HG02678 (cell line): ENCODE data around the gene ERC2.

Experiments used
- ATAC-seq: cut with Tn5 transposase; IDR thresholded peaks from one replicate; pipeline ENCODE4 v1.9.1; 2021; ENCODE audit warnings: mild to moderate bottlenecking, moderate library complexity; ENCODE audit not compliant: unreplicated experiment

Gene ERC2

GRCh38 chr3:56369914-56370313 lies 98.4 kb downstream of the ERC2 start:
- no peak for ATAC-seq

GRCh38 chr3:56368846-56369245 lies 99.4 kb downstream of the ERC2 start:
- no peak for ATAC-seq

GRCh38 chr3:56366641-56367162 lies 101.6 kb downstream of the ERC2 start:
- no peak for ATAC-seq

- ATAC-seq, result no peak
Measured at GRCh38 chr3:56365905-56366640, 102.2 kb downstream of the ERC2 start.

GRCh38 chr3:56364665-56365064 lies 103.6 kb downstream of the ERC2 start:
- no peak for ATAC-seq

GRCh38 chr3:56363720-56364119 lies 104.5 kb downstream of the ERC2 start:
- no peak for ATAC-seq

- ATAC-seq, result no peak
Measured at GRCh38 chr3:56361731-56362130, 106.5 kb downstream of the ERC2 start.

- ATAC-seq, result no peak
Measured at GRCh38 chr3:56357266-56357665, 111.0 kb downstream of the ERC2 start.

- no peak for ATAC-seq
Measured at GRCh38 chr3:56356808-56357207, 111.5 kb downstream of the ERC2 start.

GRCh38 chr3:56355570-56356185 lies 112.6 kb downstream of the ERC2 start:
- no peak for ATAC-seq

GRCh38 chr3:56351537-56351936 lies 116.7 kb downstream of the ERC2 start:
- ATAC-seq, result no peak

GRCh38 chr3:56347219-56347871 lies 120.9 kb downstream of the ERC2 start:
- no peak for ATAC-seq

- ATAC-seq, result no peak
Measured at GRCh38 chr3:56342475-56342874, 125.8 kb downstream of the ERC2 start.

- no peak for ATAC-seq
Measured at GRCh38 chr3:56339671-56340070, 128.6 kb downstream of the ERC2 start.

- ATAC-seq, result no peak
Measured at GRCh38 chr3:56339244-56339643, 129.0 kb downstream of the ERC2 start.

GRCh38 chr3:56336023-56336422 lies 132.2 kb downstream of the ERC2 start:
- ATAC-seq, result no peak

- ATAC-seq, result no peak
Measured at GRCh38 chr3:56324473-56324872, 143.8 kb downstream of the ERC2 start.

GRCh38 chr3:56323986-56324420 lies 144.3 kb downstream of the ERC2 start:
- ATAC-seq, result no peak

- ATAC-seq, result no peak
Measured at GRCh38 chr3:56322862-56323261, 145.4 kb downstream of the ERC2 start.

- no peak for ATAC-seq
Measured at GRCh38 chr3:56321892-56322291, 146.4 kb downstream of the ERC2 start.

GRCh38 chr3:56321383-56321782 lies 146.9 kb downstream of the ERC2 start:
- ATAC-seq, result no peak

GRCh38 chr3:56320883-56321282 lies 147.4 kb downstream of the ERC2 start:
- ATAC-seq, result no peak
